ENCODE measurements around the gene PTMS.
A peak's percentile ranks its signal among the peaks of the same experiment; 100 is the strongest.
"Not testable (repeated sequence)": the region's sequence is repeated elsewhere in the genome, so short reads cannot be mapped to it uniquely, and the experiment has no call there.

PTMS gene

GRCh38 chr12:6765634-6766581, at the start of gene PTMS:
PTMS (plus strand) TSS chr12:6766363; CDS start chr12:6766706, 343 bp downstream.
- DNase-seq: no peak

GRCh38 chr12:6716874-6717437, 49.2 kb upstream of the PTMS start:
- DNase-seq: no peak

GRCh38 chr12:6722863-6723262, 43.3 kb upstream of the PTMS start:
- DNase-seq: no peak

GRCh38 chr12:6723607-6724408, 42.4 kb upstream of the PTMS start, which contains the start of gene COPS7A:
COPS7A (plus strand) TSS chr12:6724046; CDS start chr12:6724657, 611 bp downstream.
- DNase-seq: peak; percentile 88 to 94 (median 90)

GRCh38 chr12:6724409-6724797, 41.8 kb upstream of the PTMS start:
- no peak for DNase-seq

- no peak for DNase-seq
Observed at GRCh38 chr12:6725350-6725749, 40.8 kb upstream of the PTMS start.

- no peak for DNase-seq
Observed at GRCh38 chr12:6729186-6729585, 37.0 kb upstream of the PTMS start.

GRCh38 chr12:6730169-6730568, 36.0 kb upstream of the PTMS start:
- no peak for DNase-seq

GRCh38 chr12:6734506-6735387, 31.4 kb upstream of the PTMS start:
- DNase-seq: no peak

- DNase-seq: peak in 1 of 4 experiments; percentile 16
Observed at GRCh38 chr12:6735448-6736191, 30.5 kb upstream of the PTMS start.

- no peak for DNase-seq
Observed at GRCh38 chr12:6736754-6737153, 29.4 kb upstream of the PTMS start.

GRCh38 chr12:6742080-6742479, 24.1 kb upstream of the PTMS start:
- not testable (repeated sequence) for DNase-seq

GRCh38 chr12:6742834-6743233, 23.3 kb upstream of the PTMS start:
- no peak for DNase-seq

GRCh38 chr12:6743300-6743699, 22.9 kb upstream of the PTMS start:
- DNase-seq: not testable (repeated sequence)

GRCh38 chr12:6745741-6746525, 20.2 kb upstream of the PTMS start:
- DNase-seq: no peak

GRCh38 chr12:6747216-6747615, 18.9 kb upstream of the PTMS start:
- no peak for DNase-seq

GRCh38 chr12:6748761-6749160, 17.4 kb upstream of the PTMS start:
- no peak for DNase-seq

GRCh38 chr12:6750506-6750905, 15.7 kb upstream of the PTMS start:
- no peak for DNase-seq

GRCh38 chr12:6751767-6752166, 14.4 kb upstream of the PTMS start:
- DNase-seq: no peak

GRCh38 chr12:6752167-6752920, 13.8 kb upstream of the PTMS start:
- no peak for DNase-seq

All from activated CD4-positive, CD25-positive, alpha-beta regulatory T cell (primary cell).